Mucosa of descending colon (tissue), 3 donors: ENCODE measurements around the gene BORCS5. TPM values are rescaled to one million over a fixed set of nuclear protein-coding genes. Genes with fewer than 3 reads are reported as not detected.

Source experiments
- ATAC-seq: fragments of 200-7000 bp; cut with Tn5 transposase; one replicate; pipeline ENCODE4 v1.9.1; 2020; ENCODE audit warnings: mild to moderate bottlenecking, moderate library complexity
- DNase-seq, 3 donors: peaks; one replicate each; pipeline ENCODE4 v3.0.0-alpha.2; 2020
- H3K36me3 ChIP-seq: fragments of 200-600 bp; one replicate; pipeline ENCODE4 v1.8.0; 2021; ENCODE audit warnings: low read depth, mild to moderate bottlenecking
- H3K4me1 ChIP-seq: fragments of 200-600 bp; one replicate; pipeline ENCODE4 v1.8.0; 2021; ENCODE audit warnings: low read depth, mild to moderate bottlenecking
- H3K4me3 ChIP-seq: fragments of 200-600 bp; one replicate; pipeline ENCODE4 v1.8.0; 2021; ENCODE audit warnings: mild to moderate bottlenecking
- H3K9me3 ChIP-seq: fragments of 200-600 bp; one replicate; pipeline ENCODE4 v1.8.0; 2021; ENCODE audit warnings: mild to moderate bottlenecking
- CTCF ChIP-seq: fragments of 200-600 bp; IDR thresholded peaks from one replicate; pipeline ENCODE4 v1.8.0; 2022; ENCODE audit warnings: antibody characterized with exemption, mild to moderate bottlenecking
- intact Hi-C, 2 donors: fragments of 100-400 bp; cut with DNase I in 1 of 2; cut with micrococcal nuclease in 1 of 2; formaldehyde crosslinking; loops; one replicate each; pipeline versions ENCODE4 v1.11.0 to v1.11.1; 2022; cut with DNase I, micrococcal nuclease
- total RNA-seq, 3 donors: library from RNA; stranded (reverse); fragmentation: NEBNext Ultra II Directional in 2 of 3; extraction: Animal tissue kit (Norgen Biotek cat#: 25700) in 2 of 3; gene quantifications; one replicate each; pipeline versions ENCODE4 v1.2.1 to v1.2.4, GENCODE V29; 2021 to 2023
- donor health status: DM: no; HTN: no; CAD: no; lungs with moderate emphysema.
- donor health status: DM: no; HTN: no; CAD: no.
- donor health status: DM: no; HTN: yes; CAD: no.

Gene BORCS5
- total RNA-seq, 3 donors from 2014 or later, result 12.1 to 18.1 (median 15.0) TPM

GRCh38 chr12:12398026-12398859 lies 41.4 kb downstream of the BORCS5 start:
- DNase-seq, result no peak
- peaks cover 2% of the 10 kb centered on the region for H3K4me1 ChIP-seq
- no peak overlapping the region for H3K4me3 ChIP-seq
- no peaks in the 10 kb centered on the region for H3K36me3 ChIP-seq
- H3K9me3 ChIP-seq, result no peaks in the 10 kb centered on the region
- TF ChIP-seq CTCF, result no peak
- peak; percentile 64 for ATAC-seq
- intact Hi-C loops, result no loop called here

- Histone ChIP-seq H3K9me3 (no peaks in the 10 kb centered on the region), H3K4me1 (peaks cover 2% of the 10 kb centered on the region), H3K4me3 (no peak overlapping the region), H3K36me3 (no peaks in the 10 kb centered on the region)
- intact Hi-C loops, result no loop called here
- TF ChIP-seq CTCF, result no peak
- DNase-seq, result no peak
- no peak for ATAC-seq
These were observed 42.3 kb downstream of the BORCS5 start for GRCh38 chr12:12399161-12399560.

GRCh38 chr12:12399776-12400305 lies 43.0 kb downstream of the BORCS5 start:
- H3K36me3 ChIP-seq, result no peaks in the 10 kb centered on the region
- H3K4me3 ChIP-seq, result no peak overlapping the region
- no peak for ATAC-seq
- intact Hi-C loops, result no loop called here
- DNase-seq, result no peak
- no peaks in the 10 kb centered on the region for H3K9me3 ChIP-seq
- no peak for TF ChIP-seq CTCF
- peaks cover 2% of the 10 kb centered on the region for H3K4me1 ChIP-seq

- Histone ChIP-seq H3K9me3 (no peaks in the 10 kb centered on the region), H3K4me3 (no peak overlapping the region), H3K36me3 (no peaks in the 10 kb centered on the region), H3K4me1 (peaks cover 11% of the 10 kb centered on the region)
- DNase-seq, result no peak
- ATAC-seq, result no peak
- intact Hi-C loops, result no loop called here
- TF ChIP-seq CTCF, result no peak
These were observed 43.9 kb downstream of the BORCS5 start for GRCh38 chr12:12400793-12401192.

- Histone ChIP-seq H3K4me3 (no peak overlapping the region), H3K36me3 (no peaks in the 10 kb centered on the region), H3K4me1 (peaks cover 12% of the 10 kb centered on the region), H3K9me3 (no peaks in the 10 kb centered on the region)
- TF ChIP-seq CTCF, result no peak
- peak; percentile 89 for ATAC-seq
- intact Hi-C loops, result no loop called here
- peak in 2 of 3 donors; percentile 49 to 70 for DNase-seq
These were observed 46.7 kb downstream of the BORCS5 start for GRCh38 chr12:12403264-12404248.
